HEK293 (cell line): ENCODE data around the gene TYW5.

Source experiments
- GLIS2 ChIP-seq: fragments of 450-650 bp; formaldehyde crosslinking; IDR thresholded peaks from 2 replicates; pipeline ENCODE4 v1.5.1; 2016; ENCODE audit warnings: missing biosample characterization, missing genetic modification characterization
- SCRT2 ChIP-seq: fragments of 450-650 bp; formaldehyde crosslinking; IDR thresholded peaks from 2 replicates; pipeline ENCODE4 v1.5.1; 2016; ENCODE audit warnings: missing biosample characterization, missing genetic modification characterization
- YY1 ChIP-seq: fragments of 450-650 bp; formaldehyde crosslinking; IDR thresholded peaks from 2 replicates; pipeline ENCODE4 v1.5.1; 2018; ENCODE audit warnings: missing biosample characterization, missing genetic modification characterization
- ZNF10 ChIP-seq: fragments of 450-650 bp; formaldehyde crosslinking; IDR thresholded peaks from 2 replicates; pipeline ENCODE4 v1.5.1; 2017; ENCODE audit warnings: missing biosample characterization, missing genetic modification characterization
- ZNF175 ChIP-seq: fragments of 450-650 bp; formaldehyde crosslinking; IDR thresholded peaks from 2 replicates; pipeline ENCODE4 v1.5.1; 2016; ENCODE audit warnings: missing biosample characterization, missing genetic modification characterization
- ZNF302 ChIP-seq: fragments of 450-650 bp; formaldehyde crosslinking; IDR thresholded peaks from 2 replicates; pipeline ENCODE4 v1.5.1; 2016; ENCODE audit warnings: missing biosample characterization, missing genetic modification characterization, low read depth
- TF ChIP-seq, protein P1 (sequence below): fragments of 450-650 bp; formaldehyde crosslinking; IDR thresholded peaks from 2 replicates; pipeline ENCODE4 v1.5.1; 2016; ENCODE audit warnings: missing biosample characterization, missing genetic modification characterization
- TF ChIP-seq, protein P2 (sequence below): fragments of 450-650 bp; formaldehyde crosslinking; IDR thresholded peaks from 2 replicates; pipeline ENCODE4 v1.5.1; 2016; ENCODE audit warnings: missing biosample characterization, missing genetic modification characterization
- TF ChIP-seq, protein P3 (sequence below): fragments of 450-650 bp; formaldehyde crosslinking; conservative IDR thresholded peaks from 2 replicates; pipeline ENCODE4 v1.5.1; 2016; ENCODE audit warnings: low read depth, missing biosample characterization, missing genetic modification characterization

DNA sequence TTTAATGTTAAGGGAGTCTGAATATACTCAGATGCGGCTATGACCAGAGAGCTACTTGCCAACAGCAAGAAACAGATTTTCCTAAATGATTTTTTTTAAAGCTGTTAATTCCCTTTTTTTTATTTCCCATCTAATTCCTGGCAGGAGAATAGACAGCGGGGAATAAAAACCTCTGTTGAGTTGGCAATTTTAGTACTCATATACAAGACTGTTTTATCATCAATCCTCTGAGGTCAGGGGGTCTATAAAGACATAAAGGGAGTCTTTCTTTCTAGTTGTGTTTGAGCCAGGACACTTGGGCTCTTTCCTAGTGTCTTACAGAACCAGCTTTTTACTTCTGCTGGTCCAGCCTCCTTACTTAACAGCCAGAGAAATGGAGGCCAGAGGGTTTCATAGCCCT is 29.5 kb upstream of the TYW5 start:
- TF ChIP-seq ZNF175 (no peak), GLIS2 (no peak), SCRT2 (tag by site-specific recombination) (no peak), YY1 (tag by site-specific recombination) (no peak), ZNF10 (no peak), ZNF302 (tag by site-specific recombination) (no peak)
- TF ChIP-seq, protein P1, sequence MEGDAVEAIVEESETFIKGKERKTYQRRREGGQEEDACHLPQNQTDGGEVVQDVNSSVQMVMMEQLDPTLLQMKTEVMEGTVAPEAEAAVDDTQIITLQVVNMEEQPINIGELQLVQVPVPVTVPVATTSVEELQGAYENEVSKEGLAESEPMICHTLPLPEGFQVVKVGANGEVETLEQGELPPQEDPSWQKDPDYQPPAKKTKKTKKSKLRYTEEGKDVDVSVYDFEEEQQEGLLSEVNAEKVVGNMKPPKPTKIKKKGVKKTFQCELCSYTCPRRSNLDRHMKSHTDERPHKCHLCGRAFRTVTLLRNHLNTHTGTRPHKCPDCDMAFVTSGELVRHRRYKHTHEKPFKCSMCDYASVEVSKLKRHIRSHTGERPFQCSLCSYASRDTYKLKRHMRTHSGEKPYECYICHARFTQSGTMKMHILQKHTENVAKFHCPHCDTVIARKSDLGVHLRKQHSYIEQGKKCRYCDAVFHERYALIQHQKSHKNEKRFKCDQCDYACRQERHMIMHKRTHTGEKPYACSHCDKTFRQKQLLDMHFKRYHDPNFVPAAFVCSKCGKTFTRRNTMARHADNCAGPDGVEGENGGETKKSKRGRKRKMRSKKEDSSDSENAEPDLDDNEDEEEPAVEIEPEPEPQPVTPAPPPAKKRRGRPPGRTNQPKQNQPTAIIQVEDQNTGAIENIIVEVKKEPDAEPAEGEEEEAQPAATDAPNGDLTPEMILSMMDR: no peak
- TF ChIP-seq, protein P2, sequence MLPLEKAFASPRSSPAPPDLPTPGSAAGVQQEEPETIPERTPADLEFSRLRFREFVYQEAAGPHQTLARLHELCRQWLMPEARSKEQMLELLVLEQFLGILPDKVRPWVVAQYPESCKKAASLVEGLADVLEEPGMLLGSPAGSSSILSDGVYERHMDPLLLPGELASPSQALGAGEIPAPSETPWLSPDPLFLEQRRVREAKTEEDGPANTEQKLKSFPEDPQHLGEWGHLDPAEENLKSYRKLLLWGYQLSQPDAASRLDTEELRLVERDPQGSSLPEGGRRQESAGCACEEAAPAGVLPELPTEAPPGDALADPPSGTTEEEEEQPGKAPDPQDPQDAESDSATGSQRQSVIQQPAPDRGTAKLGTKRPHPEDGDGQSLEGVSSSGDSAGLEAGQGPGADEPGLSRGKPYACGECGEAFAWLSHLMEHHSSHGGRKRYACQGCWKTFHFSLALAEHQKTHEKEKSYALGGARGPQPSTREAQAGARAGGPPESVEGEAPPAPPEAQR (tag by site-specific recombination): no peak
- TF ChIP-seq, protein P3, sequence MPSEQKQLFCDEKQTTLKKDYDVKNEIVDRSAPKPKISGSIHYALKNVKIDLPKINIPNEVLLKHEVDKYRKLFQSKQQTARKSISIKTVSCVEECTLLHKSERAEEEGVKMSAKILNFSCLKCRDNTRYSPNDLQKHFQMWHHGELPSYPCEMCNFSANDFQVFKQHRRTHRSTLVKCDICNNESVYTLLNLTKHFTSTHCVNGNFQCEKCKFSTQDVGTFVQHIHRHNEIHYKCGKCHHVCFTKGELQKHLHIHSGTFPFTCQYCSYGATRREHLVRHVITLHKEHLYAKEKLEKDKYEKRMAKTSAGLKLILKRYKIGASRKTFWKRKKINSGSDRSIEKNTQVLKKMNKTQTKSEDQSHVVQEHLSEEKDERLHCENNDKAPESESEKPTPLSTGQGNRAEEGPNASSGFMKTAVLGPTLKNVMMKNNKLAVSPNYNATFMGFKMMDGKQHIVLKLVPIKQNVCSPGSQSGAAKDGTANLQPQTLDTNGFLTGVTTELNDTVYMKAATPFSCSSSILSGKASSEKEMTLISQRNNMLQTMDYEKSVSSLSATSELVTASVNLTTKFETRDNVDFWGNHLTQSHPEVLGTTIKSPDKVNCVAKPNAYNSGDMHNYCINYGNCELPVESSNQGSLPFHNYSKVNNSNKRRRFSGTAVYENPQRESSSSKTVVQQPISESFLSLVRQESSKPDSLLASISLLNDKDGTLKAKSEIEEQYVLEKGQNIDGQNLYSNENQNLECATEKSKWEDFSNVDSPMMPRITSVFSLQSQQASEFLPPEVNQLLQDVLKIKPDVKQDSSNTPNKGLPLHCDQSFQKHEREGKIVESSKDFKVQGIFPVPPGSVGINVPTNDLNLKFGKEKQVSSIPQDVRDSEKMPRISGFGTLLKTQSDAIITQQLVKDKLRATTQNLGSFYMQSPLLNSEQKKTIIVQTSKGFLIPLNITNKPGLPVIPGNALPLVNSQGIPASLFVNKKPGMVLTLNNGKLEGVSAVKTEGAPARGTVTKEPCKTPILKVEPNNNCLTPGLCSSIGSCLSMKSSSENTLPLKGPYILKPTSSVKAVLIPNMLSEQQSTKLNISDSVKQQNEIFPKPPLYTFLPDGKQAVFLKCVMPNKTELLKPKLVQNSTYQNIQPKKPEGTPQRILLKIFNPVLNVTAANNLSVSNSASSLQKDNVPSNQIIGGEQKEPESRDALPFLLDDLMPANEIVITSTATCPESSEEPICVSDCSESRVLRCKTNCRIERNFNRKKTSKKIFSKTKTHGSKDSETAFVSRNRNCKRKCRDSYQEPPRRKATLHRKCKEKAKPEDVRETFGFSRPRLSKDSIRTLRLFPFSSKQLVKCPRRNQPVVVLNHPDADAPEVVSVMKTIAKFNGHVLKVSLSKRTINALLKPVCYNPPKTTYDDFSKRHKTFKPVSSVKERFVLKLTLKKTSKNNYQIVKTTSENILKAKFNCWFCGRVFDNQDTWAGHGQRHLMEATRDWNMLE (tag by site-specific recombination): no peak
